SH-SY5Y (cell line): ENCODE data around the gene RELL1.

Source experiments
- GATA2 ChIP-seq: IDR thresholded peaks from 2 replicates; pipeline ENCODE4 v1.6.1; 2011; ENCODE audit warnings: mild to moderate bottlenecking, low read depth, low read length
- GATA3 ChIP-seq: IDR thresholded peaks from 2 replicates; pipeline ENCODE4 v1.6.1; 2011; ENCODE audit warnings: low read depth, mild to moderate bottlenecking, low read length, moderate library complexity

GRCh38 chr4:37588150-37588549, 98.0 kb downstream of the RELL1 start:
- TF ChIP-seq GATA2 (no peak), GATA3 (no peak)
